HG03571 (cell line): ENCODE measurements around the gene GSC2.
"Not testable (repeated sequence)": the region's sequence is repeated elsewhere in the genome, so short reads cannot be mapped to it uniquely, and the experiment has no call there.

Experiments
- ATAC-seq: cut with Tn5 transposase; IDR thresholded peaks from one replicate; pipeline ENCODE4 v1.9.1; 2021; ENCODE audit not compliant: unreplicated experiment

Gene GSC2

DNA sequence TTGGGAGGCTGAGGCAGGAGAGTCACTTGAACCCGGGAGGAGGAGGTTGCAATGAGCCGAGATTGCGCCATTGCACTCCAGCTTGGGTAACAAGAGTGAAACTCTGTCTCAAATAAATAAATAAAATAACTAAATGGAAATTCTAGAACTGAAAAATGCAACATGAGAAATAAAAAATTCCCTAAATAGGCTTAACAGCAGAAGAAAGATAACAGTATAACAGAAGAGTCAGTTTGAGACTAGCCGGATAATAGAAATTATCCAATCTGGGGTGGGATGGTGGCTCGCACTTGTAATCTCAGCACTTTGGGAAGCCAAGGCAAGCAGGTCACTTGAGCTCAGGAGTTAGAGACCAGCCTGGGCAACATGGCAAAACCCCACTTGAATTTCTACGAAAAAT lies 14.3 kb upstream of the GSC2 start:
- ATAC-seq = no peak

DNA sequence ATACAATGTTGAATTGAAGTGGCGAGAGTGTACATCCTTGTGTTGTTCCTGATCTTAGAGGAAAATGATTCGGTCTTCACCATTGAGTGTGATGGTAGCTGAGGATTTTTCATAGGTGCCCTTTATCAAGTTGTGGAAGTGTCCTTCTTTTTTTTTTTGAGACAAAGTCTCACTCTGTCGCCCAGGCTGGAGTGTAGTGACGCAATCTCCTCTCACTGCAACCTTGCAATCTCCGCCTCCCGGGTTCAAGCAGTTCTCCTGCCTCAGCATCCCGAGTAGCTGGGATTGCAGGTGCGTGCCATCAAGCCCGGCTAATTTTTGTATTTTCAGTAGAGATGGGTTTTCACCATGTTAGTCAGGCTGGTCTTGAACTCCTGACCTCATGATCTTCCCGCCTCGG lies 8.6 kb upstream of the GSC2 start:
- not testable (repeated sequence) for ATAC-seq

DNA sequence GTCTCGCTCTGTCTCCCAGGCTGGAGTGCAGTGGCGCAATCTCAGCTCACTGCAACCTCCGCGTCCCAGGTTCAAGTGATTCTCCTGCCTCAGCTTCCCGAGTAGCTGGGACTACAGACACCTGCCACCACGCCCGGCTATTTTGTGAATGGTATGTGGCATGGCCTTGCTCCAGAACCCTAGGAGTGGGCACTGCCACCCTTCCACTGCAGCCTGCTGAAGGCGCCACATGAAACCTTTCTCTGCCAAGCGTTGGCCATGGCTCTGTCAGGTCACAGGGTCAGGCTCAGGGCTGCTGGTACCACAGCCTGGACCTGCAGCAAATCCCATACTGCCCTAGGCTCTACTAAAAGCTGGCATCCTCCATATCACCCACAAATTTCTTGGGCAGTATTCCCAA lies 6.0 kb upstream of the GSC2 start:
- ATAC-seq = not testable (repeated sequence)

DNA sequence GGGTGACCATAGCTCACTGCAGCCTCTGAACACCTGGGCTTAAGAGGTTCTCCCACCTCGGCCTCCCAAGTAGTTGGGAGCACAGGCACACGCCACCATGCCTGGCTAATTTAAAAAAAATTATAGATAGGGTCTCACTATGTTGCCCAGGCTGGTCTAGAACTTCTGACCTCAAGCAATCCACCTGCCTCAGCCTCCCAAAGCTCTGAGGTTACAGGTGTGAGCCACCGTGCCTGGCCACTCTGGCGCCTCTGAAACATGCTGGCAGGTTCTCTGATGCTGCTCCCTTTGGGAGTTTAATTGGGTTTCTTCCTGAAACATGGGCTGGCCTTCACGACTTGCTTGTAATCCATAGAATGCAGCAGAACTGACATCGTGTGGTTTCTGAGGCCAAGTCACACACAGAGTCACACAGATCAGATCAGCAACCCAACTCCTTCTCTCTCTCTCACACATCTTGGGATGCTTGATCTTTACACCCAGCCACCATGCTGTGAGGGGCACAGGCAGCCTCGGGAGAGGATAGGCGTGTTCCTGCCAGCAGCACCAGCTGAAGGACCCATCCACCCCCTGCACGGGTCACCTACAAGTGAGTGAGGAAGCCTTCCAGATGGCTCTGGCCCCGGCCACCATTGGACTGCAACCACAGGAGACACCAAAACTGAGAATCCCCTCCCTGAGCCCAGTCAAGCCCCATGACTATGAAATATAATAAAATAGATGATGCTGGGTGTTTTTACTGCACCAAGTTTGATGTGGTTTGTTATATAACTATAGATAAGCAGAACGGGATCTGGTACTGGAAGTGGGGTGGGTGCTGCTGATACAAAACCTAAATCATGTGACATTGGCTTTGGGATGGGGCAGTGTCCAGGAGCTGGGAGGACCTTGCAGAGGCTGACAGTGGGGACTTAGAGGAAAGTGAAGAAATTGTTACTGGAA lies 3.1 kb upstream of the GSC2 start:
- ATAC-seq = no peak

DNA sequence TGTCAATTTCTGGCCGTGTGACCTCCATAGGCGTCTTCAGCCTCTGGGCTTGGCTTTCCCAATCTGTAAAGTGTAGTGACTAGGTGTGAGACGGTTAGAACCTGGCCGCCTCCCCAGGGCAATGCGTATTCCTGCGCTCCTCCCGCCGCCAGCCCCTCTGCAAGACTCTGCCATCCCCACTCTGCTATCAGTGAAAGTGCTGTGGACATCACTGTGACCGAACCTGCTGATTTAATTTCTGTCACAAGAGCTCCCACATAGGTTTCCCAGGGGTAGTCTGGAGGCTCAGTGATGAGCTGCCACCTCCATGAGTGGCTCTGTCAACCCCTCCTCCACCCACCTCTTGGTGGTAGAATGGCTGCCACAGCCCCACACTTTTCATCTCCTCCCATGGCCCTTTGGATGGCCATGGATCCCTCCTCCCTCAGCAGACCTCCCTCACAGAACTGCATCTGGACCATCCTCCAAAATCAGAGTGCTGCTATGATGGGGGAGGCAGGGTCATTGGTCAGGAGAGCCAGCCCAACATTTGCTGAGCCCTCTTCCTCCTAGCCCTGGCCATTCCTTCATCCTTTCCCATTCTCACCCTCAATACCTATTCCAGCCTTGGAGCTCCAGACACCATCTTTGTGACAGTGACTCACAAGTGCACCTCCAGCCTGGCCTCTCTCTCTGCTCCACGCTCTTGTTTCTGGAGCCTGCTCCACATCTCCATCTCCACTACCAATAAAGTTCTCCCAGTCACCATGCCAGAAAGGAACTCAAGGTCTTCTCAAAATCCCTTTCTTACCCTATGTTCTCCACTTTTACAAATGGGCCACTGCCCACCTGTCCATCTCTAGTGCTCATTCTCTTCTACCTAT lies 1.5 kb upstream of the GSC2 start:
- ATAC-seq = no peak

DNA sequence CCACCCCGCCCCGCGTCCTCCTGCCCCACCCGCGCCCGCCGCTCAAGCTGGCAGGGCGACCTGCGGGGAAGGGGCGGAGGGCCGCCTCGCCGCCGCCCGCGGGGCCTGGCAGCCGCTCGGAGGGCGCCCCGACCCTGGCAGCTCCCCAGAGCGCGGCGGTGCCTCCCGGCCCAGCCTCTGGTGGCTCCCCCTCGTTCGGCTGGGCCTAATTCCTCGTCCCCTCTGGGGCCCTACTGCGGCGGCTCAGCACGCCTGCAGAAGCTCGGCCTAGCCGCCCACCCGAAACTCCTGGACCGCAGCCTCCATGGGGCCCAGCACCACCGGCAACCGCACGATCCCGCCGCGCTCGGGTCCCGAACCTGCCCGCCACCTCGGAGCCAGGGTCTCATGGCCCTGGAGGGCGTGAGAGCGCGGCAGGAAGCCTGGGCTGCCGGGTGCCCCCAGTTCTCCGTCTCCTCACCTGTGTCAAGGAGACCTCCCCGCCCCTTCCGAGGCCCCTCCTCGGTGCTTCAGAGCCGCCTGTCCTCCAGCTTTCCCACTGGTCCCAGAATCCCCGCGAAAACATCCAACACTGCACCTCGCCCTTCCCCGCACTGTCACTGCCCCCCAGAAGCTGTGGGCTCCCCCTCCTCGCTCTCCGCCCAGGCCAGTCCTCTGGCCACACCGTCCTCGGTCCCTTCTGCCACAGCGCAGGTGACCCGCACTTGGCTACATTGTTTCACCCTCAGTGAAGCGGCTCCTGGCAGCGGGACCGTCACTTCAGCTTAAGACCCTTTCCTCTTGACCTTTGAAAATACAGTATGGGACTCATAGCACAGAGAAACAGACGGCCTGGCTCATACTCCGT lies 613 bp upstream of the GSC2 start:
- no peak for ATAC-seq

DNA sequence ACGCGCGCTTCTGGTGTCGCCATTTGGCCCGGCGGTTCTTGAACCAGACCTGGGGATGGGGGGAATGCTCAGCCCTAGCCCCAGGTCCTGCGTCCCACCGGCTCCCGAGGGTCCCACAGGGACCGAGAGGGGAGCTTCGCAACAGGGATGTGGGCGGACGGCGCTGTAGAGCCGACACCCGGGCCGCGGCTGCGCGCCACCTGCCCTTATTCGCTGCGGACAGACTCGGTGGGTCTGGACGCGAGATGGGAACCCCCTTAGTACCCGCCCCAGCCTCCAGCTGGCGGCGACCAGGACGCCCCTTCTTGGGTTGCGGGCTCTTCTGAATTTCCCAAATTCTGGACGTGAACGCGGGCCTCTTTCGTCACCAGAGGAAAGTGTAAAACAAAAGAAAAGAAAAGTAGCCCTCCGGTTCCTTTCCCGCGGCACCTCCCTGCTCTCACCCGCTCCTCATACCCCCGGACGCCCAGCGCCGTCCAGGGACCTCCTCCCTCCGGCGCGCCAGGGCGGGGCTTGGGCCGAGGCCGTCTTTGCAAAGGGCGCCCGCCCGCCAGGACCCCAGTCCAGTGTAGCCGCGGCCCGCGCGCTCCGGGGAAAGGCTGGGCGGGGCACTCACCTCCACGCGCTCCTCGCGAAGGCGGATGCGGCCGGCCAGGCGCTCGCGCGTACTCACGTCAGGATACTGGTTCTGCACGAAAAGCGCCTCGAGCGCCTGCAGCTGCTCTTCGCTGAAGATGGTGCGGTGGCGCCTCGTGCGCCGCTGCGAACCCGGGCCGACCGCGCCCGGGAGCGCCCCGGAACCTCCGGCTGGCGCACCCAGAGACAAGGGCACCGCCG lies 827 bp downstream of the GSC2 start:
- no peak for ATAC-seq

DNA sequence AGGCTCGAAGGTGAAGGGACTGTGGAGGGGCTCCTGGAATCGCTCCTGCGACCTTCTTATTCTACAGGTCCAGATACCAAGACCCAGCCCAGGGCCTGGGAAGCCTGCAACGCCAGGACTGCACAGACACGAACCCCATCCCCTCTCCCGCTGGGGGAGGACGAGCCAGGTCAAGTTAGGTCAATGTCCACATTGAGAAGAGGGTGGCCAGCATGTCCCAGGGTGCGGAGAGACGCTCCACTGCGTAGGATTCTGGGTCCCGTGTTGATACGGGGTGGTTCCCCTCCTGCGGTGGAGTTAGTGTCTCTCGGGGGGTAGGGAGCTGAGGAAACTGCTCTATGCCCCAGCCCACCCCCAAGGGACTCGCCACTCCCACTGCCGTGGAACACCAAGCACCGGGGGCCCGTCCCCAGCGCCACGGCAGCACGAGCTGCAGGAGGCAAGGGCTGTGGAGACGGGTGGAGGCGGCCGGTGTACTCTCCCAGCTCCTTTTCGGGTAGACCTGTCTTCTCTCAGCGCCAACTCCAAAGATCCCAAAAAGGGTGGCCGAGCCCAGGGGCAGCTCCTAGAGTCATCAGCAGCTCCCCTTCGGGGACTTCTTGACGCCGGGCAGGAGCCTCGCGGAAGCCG lies 1.6 kb downstream of the GSC2 start:
- ATAC-seq = no peak

DNA sequence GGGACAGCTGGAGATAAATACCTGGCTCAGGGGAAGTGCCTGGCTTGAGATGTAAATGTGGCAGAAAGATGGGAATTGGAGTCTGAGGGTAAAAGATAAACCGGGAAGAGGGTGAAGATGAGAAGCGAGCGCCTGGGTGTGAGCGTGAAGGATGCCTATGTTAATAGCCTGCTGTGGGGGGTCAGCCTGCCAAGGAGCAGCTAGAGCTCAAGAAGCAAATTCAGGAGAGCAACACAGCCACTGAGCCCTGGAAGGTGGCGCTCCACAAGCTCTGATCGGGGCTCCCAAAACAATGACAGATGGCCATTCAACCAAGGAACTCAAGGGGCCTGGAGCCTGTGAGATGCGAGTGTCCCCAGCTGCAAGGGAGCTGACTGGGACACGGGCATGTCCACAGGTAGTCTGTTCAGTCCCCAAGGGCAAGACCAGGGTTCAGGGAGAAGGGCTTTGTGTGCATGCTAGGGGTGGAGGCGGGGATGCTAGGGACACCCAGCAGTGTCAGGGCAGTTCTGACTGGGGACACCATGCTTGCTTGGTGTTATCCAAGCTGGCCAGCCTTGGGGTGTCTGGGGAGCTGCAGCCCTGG lies 2.8 kb downstream of the GSC2 start:
- ATAC-seq = no peak

DNA sequence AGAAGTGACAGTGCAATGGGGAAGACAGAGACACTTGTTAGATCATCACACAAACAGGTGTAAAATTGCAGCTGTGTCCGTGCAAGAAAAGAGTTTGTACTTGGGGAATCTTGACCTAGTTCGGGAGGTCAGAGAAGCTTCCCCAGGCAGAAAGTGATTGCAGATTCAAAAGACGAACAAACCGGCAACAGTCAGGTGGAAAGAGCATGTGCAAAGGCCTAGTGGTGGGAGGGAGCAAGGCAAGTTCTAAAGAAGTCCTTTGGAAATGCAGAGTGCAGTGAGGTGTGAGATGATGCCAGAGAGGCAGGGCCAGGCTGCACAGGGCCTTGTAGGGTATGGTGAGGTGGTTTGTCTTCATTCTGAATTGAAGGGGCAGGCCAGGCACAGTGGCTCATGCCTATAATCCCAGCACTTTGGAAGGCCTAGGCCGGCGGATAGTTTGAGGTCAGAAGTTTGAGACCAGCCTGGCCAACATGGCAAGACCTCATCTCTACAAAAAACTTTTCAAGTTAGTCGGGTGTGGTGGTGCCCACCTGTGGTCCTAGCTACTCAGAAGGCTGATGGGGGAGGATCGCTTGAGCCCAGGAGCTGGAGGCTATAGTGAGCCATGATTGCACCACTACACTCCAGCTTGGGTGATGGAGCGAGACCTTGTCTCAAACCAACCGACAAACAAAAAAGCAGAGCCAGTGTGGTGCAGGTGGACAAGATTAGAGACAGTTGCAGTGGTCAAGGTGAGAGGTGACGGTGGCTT lies 3.7 kb downstream of the GSC2 start:
- ATAC-seq = no peak

DNA sequence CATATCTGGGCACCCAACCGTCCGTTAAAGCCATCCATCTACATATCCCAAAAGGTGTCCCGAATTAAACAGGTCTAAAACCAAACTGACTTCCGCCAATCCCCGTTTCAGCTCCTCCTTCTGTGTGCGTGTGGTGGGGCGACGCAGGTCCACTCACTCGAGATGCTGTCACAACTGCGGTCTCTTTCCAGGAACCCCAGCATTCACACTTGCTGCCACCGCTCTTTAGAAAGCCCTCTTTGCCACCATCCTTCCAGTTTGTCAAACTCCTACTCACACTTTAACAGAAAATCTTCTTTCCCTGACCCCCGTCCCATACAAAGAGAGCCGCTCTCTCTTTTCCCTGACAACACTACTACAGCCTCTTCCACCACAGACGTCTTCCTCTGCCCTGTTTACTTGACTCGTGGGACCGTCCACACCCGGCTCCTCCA lies 6.1 kb downstream of the GSC2 start:
- no peak for ATAC-seq

DNA sequence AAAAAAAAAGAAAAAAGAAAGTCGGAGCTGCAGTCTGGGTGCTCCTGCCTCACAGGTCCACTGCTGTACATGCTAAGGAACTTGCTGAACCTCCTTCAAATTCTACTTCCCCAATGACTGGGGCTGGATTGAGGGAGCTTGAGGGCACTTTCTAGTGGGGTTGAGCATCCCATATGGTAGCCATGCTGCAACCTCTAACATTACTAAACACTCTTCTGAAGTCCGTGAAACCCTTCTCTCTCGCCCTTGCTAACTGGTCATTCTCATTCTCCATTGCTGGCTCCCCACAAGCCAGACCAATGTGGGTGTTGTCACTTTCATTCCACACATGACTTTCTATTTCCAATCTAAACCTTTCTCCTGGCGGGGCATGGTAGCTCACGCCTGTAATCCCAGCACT lies 6.9 kb downstream of the GSC2 start:
- no peak for ATAC-seq

DNA sequence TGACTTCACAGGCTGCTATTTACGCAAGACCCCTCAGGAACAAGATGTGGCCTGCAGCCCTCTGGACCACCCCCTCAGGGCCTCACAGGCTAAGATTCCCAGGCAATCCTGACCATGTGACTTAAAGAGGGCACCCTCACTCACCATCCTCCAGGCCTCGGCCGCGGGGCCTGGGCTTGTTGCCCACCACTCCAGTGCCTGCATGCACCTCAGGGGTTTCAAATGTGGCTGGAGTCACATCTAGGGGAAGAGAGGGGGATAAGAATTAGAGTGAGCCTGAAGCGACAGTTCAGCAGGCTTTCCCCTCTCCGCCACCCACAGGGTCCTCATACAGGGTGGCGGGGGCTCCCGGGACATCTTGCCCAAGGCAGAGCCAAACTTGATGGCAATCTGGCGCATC lies 7.7 kb downstream of the GSC2 start:
- ATAC-seq = no peak

DNA sequence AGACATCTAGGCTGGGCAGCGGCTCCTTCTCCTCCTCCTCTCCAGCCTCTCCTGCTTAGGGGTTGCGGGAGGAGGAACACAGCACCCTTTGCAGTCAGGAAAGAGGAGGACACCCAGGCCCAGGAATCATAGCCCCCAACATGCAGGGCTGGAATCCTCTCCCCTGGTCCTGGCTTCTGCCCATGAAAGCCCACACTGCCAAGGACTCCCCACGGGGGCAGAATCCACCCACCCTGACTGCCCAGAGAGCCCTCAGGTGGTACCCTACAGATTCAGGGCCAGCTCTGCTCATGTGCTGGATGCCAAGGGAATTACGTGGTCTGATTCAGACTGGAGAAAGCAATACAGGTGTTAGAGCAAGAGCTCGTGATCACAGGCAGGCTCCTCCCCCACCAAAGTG lies 10.1 kb downstream of the GSC2 start:
- no peak for ATAC-seq

DNA sequence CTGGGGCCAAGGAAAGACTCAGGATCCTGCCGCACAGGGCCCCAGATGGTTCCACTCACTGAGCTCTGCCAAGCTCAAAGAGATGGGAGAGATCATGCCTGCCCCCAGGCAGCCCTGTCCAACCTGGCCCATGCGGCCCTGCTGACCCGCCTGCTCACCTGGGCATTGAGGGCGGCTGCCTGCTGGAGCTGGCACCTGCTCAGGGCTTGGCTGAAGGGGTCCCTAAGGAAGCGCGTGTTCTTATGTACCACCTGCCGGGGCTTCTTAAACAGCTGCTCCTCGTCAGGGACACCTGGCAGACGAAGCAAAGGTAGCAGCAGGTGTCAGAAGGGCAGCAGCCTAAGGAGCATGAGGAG lies 11.1 kb downstream of the GSC2 start:
- ATAC-seq = no peak

DNA sequence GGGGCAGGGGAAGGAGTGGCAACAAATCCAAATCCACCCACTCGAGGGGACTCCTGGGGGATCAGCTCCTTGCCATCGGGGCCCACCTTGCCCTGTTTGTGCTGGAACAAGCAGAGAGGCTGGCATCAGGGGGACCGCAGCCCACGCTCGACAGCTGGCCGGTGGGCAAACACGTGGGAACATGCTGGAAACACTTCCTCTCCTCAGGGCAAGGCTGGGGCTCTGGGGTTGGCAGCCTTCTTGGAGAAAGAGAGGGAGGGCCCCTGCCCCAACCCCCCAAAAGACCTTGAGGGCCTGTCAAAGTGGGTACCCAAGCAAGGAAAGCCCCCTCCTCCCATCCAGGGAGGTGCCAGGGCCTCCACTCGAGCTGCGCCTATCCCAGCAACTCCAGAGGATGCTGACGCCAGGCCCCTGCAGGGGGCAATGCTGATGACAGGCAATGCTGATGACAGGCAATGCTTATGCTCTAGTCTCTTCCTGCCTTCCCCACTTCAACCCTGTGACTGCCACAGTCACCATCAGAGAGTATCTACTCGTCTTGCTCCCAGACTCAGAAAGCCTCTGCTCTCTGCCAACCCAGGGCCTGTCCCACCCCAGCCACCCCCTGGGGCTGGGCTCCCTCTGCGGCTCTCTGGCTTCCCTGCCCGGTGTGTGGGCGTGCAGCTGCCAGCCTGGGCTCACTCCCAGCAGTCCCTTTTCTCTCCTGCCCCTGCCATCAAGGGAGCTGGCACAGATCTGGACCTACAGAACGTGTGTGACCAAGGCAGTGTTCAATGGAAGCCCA lies 11.7 kb downstream of the GSC2 start:
- ATAC-seq = no peak

DNA sequence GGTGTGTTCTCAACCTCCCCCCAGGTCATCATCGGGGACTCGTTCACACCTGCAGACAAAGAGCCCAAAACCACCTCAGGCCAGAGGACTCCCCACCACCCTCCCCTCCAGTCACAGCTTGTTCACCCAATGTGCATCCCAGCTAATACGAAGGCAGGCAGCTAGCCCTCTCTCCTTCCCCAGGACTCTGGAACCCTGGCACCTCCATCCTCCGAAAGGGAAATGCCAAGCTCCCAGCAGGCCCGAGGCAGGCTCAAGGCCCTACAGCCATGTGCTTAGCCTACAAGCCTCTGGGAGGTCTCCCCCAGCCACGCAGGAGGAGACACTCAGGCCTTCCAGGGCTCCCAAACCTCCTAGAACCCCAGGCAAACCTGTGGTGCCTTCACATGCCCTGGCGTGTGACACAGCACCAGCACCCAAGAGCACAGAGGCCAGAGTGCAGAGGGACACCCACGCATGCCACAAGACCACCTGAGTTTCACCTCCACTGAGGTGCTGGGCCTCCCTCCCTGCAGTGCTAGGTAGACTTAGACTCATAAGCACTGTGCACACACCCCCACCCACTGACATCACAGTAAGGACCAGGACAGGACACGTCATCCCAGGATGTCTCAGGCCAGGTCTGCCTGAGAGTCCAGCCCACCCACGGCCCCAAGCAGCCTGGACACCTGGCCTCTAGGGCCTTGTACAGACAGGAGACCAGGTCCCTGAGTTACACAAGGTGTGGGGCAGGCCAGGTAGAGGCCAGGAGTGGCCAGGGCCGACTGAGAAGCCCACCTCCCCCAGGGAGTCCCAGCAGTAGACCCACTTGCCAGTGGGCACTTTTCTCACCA lies 12.5 kb downstream of the GSC2 start:
- no peak for ATAC-seq
